Measurements from ENCODE around the gene SLC26A11.

Gene SLC26A11

GRCh38 chr17:80220736-80221215 is 549 bp downstream of the SLC26A11 start:
- no peak for TF ChIP-seq CTCF (IDR thresholded peaks at IDR 0.05)

- no peak for TF ChIP-seq CTCF (IDR thresholded peaks at IDR 0.05)
These were observed 1.3 kb downstream of the SLC26A11 start for GRCh38 chr17:80221351-80222105.

GRCh38 chr17:80222376-80223141 is 2.3 kb downstream of the SLC26A11 start:
- no peak for TF ChIP-seq CTCF (IDR thresholded peaks at IDR 0.05)

- no peak for TF ChIP-seq CTCF (IDR thresholded peaks at IDR 0.05)
These were observed 3.1 kb downstream of the SLC26A11 start for GRCh38 chr17:80223142-80223815.

GRCh38 chr17:80223838-80224497 is 3.7 kb downstream of the SLC26A11 start:
- no peak for TF ChIP-seq CTCF (IDR thresholded peaks at IDR 0.05)

- TF ChIP-seq CTCF (IDR thresholded peaks at IDR 0.05): no peak
These were observed 4.5 kb downstream of the SLC26A11 start for GRCh38 chr17:80224683-80225082.

GRCh38 chr17:80225230-80225629 is 5.0 kb downstream of the SLC26A11 start:
- TF ChIP-seq CTCF (IDR thresholded peaks at IDR 0.05): no peak

All from LNCAP (cell line).